ENCODE data around the gene CIC. TPM values are rescaled to one million over a fixed set of nuclear protein-coding genes. Genes with fewer than 3 reads are reported as not detected.

Gene CIC
- total RNA-seq, 3 donors from 2014 or later = 54.9 to 67.3 (median 64.1) TPM

GRCh38 chr19:42283188-42284065 is 14.4 kb downstream of the CIC start:
- Mint-ChIP-seq H3K4me1 (ENCODE audit: low read depth) (peaks cover 45% of the 10 kb centered on the region), H3K36me3 (ENCODE audit: insufficient read depth) (peaks cover 2% of the 10 kb centered on the region), H3K27me3 (ENCODE audit: low read depth) (no peaks in the 10 kb centered on the region), H3K4me3 (no peak overlapping the region), H3K9me3 (no peaks in the 10 kb centered on the region)
- DNase-seq = peak; percentile 95
- peak; percentile 71 to 74 for ATAC-seq

DNA sequence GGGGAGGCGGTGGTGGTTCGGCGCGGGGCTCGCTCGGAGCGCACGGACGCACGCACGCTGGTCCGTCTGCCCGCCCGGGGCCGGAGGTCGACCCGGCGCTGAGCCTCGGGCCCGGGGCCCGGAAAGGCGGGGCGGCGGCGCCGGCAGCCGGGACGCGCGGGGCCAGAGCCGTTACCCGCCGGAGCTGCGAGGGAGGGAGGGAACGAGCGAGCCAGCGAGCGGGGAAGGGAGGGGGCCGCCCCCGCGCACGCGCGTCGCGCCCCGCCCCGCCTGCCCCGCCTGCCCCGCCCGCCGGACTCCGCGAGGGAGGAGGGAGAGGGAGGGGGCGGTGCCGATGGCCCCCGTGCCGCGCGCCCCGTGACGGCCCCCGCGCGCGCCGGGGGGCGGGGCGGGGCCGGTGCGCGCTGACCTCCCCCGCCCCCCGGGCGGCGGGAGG is 15.0 kb downstream of the CIC start:
- DNase-seq (peak; percentile 69), ATAC-seq (peak; percentile 31 to 38)
- no peak overlapping the region for H3K4me3 Mint-ChIP-seq
- H3K27me3 Mint-ChIP-seq (ENCODE audit: low read depth) = no peaks in the 10 kb centered on the region
- no peaks in the 10 kb centered on the region for H3K9me3 Mint-ChIP-seq
- H3K36me3 Mint-ChIP-seq (ENCODE audit: insufficient read depth) = peaks cover 3% of the 10 kb centered on the region
- peaks cover 38% of the 10 kb centered on the region for H3K4me1 Mint-ChIP-seq (ENCODE audit: low read depth)

GRCh38 chr19:42284591-42285341 is 15.7 kb downstream of the CIC start:
- Mint-ChIP-seq H3K4me3 (peak overlapping the region; percentile 93), H3K9me3 (no peaks in the 10 kb centered on the region), H3K27me3 (ENCODE audit: low read depth) (no peaks in the 10 kb centered on the region), H3K4me1 (ENCODE audit: low read depth) (peaks cover 32% of the 10 kb centered on the region), H3K36me3 (ENCODE audit: insufficient read depth) (peaks cover 3% of the 10 kb centered on the region)
- ATAC-seq = no peak
- no peak for DNase-seq

DNA sequence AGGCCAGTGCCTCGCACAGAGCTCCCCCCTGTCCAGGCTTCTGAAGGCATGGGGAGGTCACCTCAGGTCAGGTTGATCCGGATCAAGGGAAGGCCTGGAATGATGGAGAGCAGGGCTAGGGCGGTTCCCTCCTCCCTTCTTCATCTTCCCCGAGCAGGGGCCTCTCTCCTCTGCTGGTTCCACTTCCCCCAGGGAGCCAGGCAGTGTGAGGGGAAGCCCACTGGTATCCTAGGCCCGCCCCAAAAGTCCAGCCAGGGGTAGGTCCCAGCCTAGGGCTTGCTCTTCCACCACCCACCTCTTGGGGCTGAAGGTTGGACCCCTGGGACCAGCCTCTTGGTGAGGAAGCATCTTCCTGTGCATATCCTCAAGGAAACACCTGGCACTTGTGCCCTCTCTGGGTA is 16.5 kb downstream of the CIC start:
- Mint-ChIP-seq H3K4me3 (peak overlapping the region; percentile 93), H3K27me3 (ENCODE audit: low read depth) (no peaks in the 10 kb centered on the region), H3K9me3 (no peaks in the 10 kb centered on the region), H3K4me1 (ENCODE audit: low read depth) (peaks cover 31% of the 10 kb centered on the region), H3K36me3 (ENCODE audit: insufficient read depth) (peaks cover 3% of the 10 kb centered on the region)
- ATAC-seq = no peak
- DNase-seq = no peak

- Mint-ChIP-seq H3K36me3 (ENCODE audit: insufficient read depth) (peaks cover 3% of the 10 kb centered on the region), H3K4me1 (ENCODE audit: low read depth) (peaks cover 31% of the 10 kb centered on the region), H3K4me3 (peak overlapping the region; percentile 93), H3K27me3 (ENCODE audit: low read depth) (no peaks in the 10 kb centered on the region), H3K9me3 (no peaks in the 10 kb centered on the region)
- ATAC-seq = no peak
- no peak for DNase-seq
Measured at GRCh38 chr19:42285988-42286348, 16.9 kb downstream of the CIC start.

DNA sequence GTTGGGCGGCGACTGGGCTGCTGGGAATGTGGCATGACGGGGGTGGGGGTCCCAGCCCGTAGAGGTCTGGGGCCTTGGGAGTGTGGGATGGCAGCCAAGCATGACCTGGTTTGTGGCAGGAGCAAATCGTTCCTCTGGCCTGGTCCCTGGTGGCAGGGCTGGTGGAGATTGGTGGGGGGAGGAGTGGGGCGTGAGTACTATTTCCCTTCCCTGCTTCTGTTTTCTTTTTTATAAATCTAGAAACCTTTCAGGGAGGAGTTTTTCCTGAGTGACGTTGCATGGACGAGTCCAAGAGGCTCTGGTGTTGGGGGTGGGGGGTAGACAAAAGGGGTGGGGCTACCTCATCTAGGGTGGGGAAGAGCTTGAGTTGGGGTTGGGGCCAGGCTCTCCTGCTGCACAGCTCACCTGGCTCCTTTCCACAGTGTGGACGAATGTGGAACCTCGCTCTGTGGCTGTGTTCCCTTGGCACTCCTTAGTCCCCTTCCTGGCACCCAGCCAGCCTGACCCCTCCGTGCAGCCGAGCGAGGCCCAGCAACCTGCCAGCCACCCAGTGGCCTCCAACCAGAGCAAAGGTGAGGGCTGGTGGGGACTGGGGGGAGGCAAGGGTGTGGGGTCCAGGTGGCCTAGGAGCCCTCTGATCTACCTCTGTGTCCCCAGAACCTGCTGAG is 17.4 kb downstream of the CIC start:
- ATAC-seq (no peak), DNase-seq (no peak)
- peaks cover 28% of the 10 kb centered on the region for H3K4me1 Mint-ChIP-seq (ENCODE audit: low read depth)
- H3K27me3 Mint-ChIP-seq (ENCODE audit: low read depth) = no peaks in the 10 kb centered on the region
- H3K4me3 Mint-ChIP-seq = peak overlapping the region; percentile 24
- peaks cover 3% of the 10 kb centered on the region for H3K36me3 Mint-ChIP-seq (ENCODE audit: insufficient read depth)
- no peaks in the 10 kb centered on the region for H3K9me3 Mint-ChIP-seq

DNA sequence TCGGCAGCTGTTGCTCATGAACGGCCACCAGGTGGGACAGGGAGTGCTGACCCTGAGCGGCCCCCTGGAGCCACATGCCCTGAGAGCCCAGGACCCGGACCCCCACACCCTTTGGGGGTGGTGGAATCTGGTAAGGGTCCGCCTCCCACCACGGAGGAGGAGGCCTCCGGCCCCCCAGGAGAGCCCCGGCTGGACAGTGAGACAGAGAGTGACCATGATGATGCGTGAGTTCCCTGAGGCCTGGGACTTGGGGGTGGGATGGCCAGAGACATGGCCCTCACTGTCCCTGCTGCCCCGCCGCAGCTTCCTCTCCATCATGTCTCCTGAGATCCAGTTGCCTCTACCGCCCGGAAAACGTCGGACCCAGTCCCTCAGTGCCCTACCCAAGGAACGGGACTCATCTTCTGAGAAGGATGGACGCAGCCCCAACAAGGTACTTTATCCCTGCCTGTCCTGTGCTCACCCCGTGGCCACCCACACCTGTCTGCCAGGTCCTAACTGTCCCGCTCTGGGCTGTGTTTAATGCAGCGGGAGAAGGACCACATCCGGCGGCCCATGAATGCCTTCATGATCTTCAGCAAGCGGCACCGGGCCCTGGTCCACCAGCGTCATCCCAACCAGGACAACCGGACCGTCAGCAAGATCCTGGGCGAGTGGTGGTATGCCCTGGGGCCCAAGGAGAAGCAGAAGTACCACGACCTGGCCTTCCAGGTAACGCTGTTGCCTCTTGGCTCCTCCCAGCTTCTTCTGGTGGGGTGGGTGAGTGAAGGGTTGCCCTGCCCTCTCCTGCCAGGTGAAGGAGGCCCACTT is 18.2 kb downstream of the CIC start:
- ATAC-seq (no peak), DNase-seq (no peak)
- peaks cover 26% of the 10 kb centered on the region for H3K4me1 Mint-ChIP-seq (ENCODE audit: low read depth)
- H3K36me3 Mint-ChIP-seq (ENCODE audit: insufficient read depth) = peaks cover 3% of the 10 kb centered on the region
- no peaks in the 10 kb centered on the region for H3K9me3 Mint-ChIP-seq
- H3K27me3 Mint-ChIP-seq (ENCODE audit: low read depth) = no peaks in the 10 kb centered on the region
- peak overlapping the region; percentile 46 for H3K4me3 Mint-ChIP-seq

DNA sequence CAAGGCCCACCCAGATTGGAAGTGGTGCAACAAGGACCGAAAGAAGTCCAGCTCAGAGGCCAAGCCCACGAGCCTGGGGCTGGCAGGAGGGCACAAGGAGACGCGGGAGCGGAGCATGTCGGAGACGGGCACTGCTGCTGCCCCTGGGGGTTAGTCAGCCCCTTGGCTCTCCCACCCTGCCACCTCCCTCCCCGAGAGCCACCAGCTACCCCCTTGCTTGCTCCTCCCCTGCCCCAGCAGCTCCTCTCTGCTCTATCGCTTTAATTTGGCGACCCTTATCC is 18.7 kb downstream of the CIC start:
- Mint-ChIP-seq H3K4me3 (no peak overlapping the region), H3K4me1 (ENCODE audit: low read depth) (peaks cover 21% of the 10 kb centered on the region), H3K27me3 (ENCODE audit: low read depth) (no peaks in the 10 kb centered on the region), H3K9me3 (no peaks in the 10 kb centered on the region), H3K36me3 (ENCODE audit: insufficient read depth) (peaks cover 3% of the 10 kb centered on the region)
- no peak for DNase-seq
- ATAC-seq = no peak

GRCh38 chr19:42288387-42288786 is 19.3 kb downstream of the CIC start:
- no peaks in the 10 kb centered on the region for H3K27me3 Mint-ChIP-seq (ENCODE audit: low read depth)
- ATAC-seq = no peak
- peaks cover 3% of the 10 kb centered on the region for H3K36me3 Mint-ChIP-seq (ENCODE audit: insufficient read depth)
- H3K9me3 Mint-ChIP-seq = no peaks in the 10 kb centered on the region
- H3K4me3 Mint-ChIP-seq = no peak overlapping the region
- peaks cover 21% of the 10 kb centered on the region for H3K4me1 Mint-ChIP-seq (ENCODE audit: low read depth)
- DNase-seq = no peak

- ATAC-seq (no peak), DNase-seq (no peak)
- Mint-ChIP-seq H3K9me3 (no peaks in the 10 kb centered on the region), H3K4me1 (ENCODE audit: low read depth) (peaks cover 21% of the 10 kb centered on the region), H3K36me3 (ENCODE audit: insufficient read depth) (peaks cover 4% of the 10 kb centered on the region), H3K27me3 (ENCODE audit: low read depth) (no peaks in the 10 kb centered on the region), H3K4me3 (no peak overlapping the region)
Measured at GRCh38 chr19:42288881-42289555, 20.0 kb downstream of the CIC start.

DNA sequence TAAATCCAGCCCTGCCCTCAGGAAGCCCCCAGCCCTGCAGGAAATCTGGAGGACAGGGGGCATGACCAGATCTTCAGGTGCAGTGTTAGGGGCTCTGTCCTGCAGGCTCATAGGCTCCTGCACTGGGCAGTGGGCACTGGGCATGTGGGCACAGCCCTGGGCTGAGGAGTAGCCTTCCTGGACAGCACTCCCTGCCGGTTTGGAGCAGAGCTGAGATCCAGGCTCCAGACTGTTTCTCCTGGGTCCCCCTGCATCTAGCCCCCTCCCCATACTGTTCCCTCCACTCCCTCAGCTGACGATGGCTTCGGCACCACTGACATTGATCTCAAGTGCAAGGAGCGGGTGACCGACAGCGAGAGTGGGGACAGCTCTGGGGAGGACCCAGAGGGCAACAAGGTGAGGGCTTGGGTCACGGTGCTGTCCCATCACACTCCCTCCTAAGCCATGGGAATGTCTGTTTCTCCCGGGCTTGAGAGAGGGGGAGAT is 20.5 kb downstream of the CIC start:
- H3K4me3 Mint-ChIP-seq = no peak overlapping the region

GRCh38 chr19:42290136-42290522 is 21.1 kb downstream of the CIC start:
- Mint-ChIP-seq H3K4me1 (ENCODE audit: low read depth) (peaks cover 16% of the 10 kb centered on the region), H3K9me3 (no peaks in the 10 kb centered on the region), H3K4me3 (no peak overlapping the region), H3K27me3 (ENCODE audit: low read depth) (no peaks in the 10 kb centered on the region), H3K36me3 (ENCODE audit: insufficient read depth) (peaks cover 4% of the 10 kb centered on the region)
- DNase-seq (no peak), ATAC-seq (no peak)

More for the DNA sequence above, 20.5 kb downstream of the CIC start:
- ATAC-seq (no peak), DNase-seq (no peak)
- Mint-ChIP-seq H3K9me3 (no peaks in the 10 kb centered on the region), H3K4me1 (ENCODE audit: low read depth) (peaks cover 21% of the 10 kb centered on the region), H3K27me3 (ENCODE audit: low read depth) (no peaks in the 10 kb centered on the region), H3K36me3 (ENCODE audit: insufficient read depth) (peaks cover 4% of the 10 kb centered on the region)

- peaks cover 10% of the 10 kb centered on the region for H3K4me1 Mint-ChIP-seq (ENCODE audit: low read depth)
- H3K36me3 Mint-ChIP-seq (ENCODE audit: insufficient read depth) = peaks cover 4% of the 10 kb centered on the region
- ATAC-seq (peak; percentile 71 to 74), DNase-seq (peak; percentile 60)
- H3K27me3 Mint-ChIP-seq (ENCODE audit: low read depth) = no peaks in the 10 kb centered on the region
- no peak overlapping the region for H3K4me3 Mint-ChIP-seq
- H3K9me3 Mint-ChIP-seq = no peaks in the 10 kb centered on the region
Measured at GRCh38 chr19:42290523-42291434, 21.7 kb downstream of the CIC start.
